CD14-positive monocyte (primary cell): ENCODE measurements around the gene HOXB13. TPM values are rescaled to one million over a fixed set of nuclear protein-coding genes. Genes with fewer than 3 reads are reported as not detected.

ENCODE experiments used
- DNase-seq, 3 donors: peaks; one replicate each; pipeline ENCODE4 v3.0.0-alpha.2; 2011 to 2022
- H2AFZ ChIP-seq: 2 replicates; pipeline ENCODE4 v1.6.0; 2012; ENCODE audit warnings: mild to moderate bottlenecking, low read depth, low read length, inconsistent platforms; ENCODE audit not compliant: insufficient read depth, poor library complexity, severe bottlenecking
- H3K27ac ChIP-seq, 2 donors: 1 replicate in 1 of 2; 2 replicates in 1 of 2; pipeline ENCODE4 v1.5.1; 2012 to 2013; ENCODE audit warnings: low read length in 2 of 2, control low read depth in 1 of 2, inconsistent platforms in 1 of 2, low read depth in 1 of 2, mild to moderate bottlenecking in 1 of 2
- H3K27me3 ChIP-seq, 2 donors: one replicate each; pipeline versions ENCODE4 v1.6.0 to v1.6.1; 2011 to 2013; ENCODE audit warnings: low read length in 2 of 2; ENCODE audit not compliant: control insufficient read depth in 2 of 2, insufficient read depth in 2 of 2
- H3K36me3 ChIP-seq, 2 donors: replicated peaks in 1 of 2; 1 replicate in 1 of 2; 2 replicates in 1 of 2; pipeline versions ENCODE4 v1.5.1 to v1.6.1; 2012 to 2013; ENCODE audit warnings: low read length in 2 of 2, control low read depth in 1 of 2, inconsistent platforms in 1 of 2, mild to moderate bottlenecking in 1 of 2; ENCODE audit not compliant: insufficient read depth in 2 of 2, control insufficient read depth in 1 of 2
- H3K4me1 ChIP-seq, 2 donors: 1 replicate in 1 of 2; 2 replicates in 1 of 2; pipeline versions ENCODE4 v1.5.1 to v1.6.1; 2012 to 2013; ENCODE audit warnings: low read length in 2 of 2, control low read depth in 1 of 2, inconsistent platforms in 1 of 2, mild to moderate bottlenecking in 1 of 2, moderate library complexity in 1 of 2; ENCODE audit not compliant: insufficient read depth in 2 of 2, control insufficient read depth in 1 of 2
- H3K4me2 ChIP-seq: replicated peaks from 2 replicates; pipeline ENCODE3; 2012; ENCODE audit warnings: low read length, moderate library complexity, mild to moderate bottlenecking; ENCODE audit not compliant: poor library complexity, severe bottlenecking; ENCODE audit errors: extremely low read depth
- H3K4me3 ChIP-seq, 3 experiments: fragments of 200-600 bp in 1 of 3; sonication (generic) in 1 of 3; replicated peaks in 1 of 3; 1 replicate in 2 of 3; 2 replicates in 1 of 3; pipeline ENCODE4 v1.5.1; 2011 to 2013; ENCODE audit warnings: low read length in 3 of 3, mild to moderate bottlenecking in 3 of 3, control low read depth in 2 of 3, low read depth in 2 of 3, inconsistent platforms in 1 of 3, moderate library complexity in 1 of 3
- H3K79me2 ChIP-seq: 2 replicates; pipeline ENCODE4 v1.6.0; 2012; ENCODE audit warnings: mild to moderate bottlenecking, control low read depth, inconsistent platforms, low read length, moderate library complexity; ENCODE audit not compliant: insufficient read depth
- H3K9ac ChIP-seq: 2 replicates; pipeline ENCODE4 v1.6.0; 2017; ENCODE audit warnings: low read length, mild to moderate bottlenecking; ENCODE audit not compliant: insufficient read depth, poor library complexity, severe bottlenecking
- H3K9me3 ChIP-seq, 2 donors: replicated peaks in 1 of 2; 1 replicate in 1 of 2; 2 replicates in 1 of 2; pipeline versions ENCODE4 v1.5.1 to v1.6.1; 2012 to 2013; ENCODE audit warnings: low read length in 2 of 2, control low read depth in 1 of 2; ENCODE audit not compliant: control insufficient read depth in 1 of 2, insufficient read depth in 1 of 2
- H4K20me1 ChIP-seq: 2 replicates; pipeline ENCODE4 v1.6.0; 2012; ENCODE audit warnings: mild to moderate bottlenecking, low read length, control low read depth, moderate library complexity; ENCODE audit not compliant: insufficient read depth
- H3K27ac Mint-ChIP-seq, 7 donors: one replicate each; pipeline ENCODE4 v1.8.0; 2020; ENCODE audit warnings: mild to moderate bottlenecking in 7 of 7, mixed read lengths in 7 of 7, moderate library complexity in 6 of 7, inconsistent platforms in 2 of 7
- H3K27me3 Mint-ChIP-seq, 3 donors: one replicate each; pipeline ENCODE4 v1.8.0; 2021 to 2022; ENCODE audit warnings: low read depth in 3 of 3, mild to moderate bottlenecking in 3 of 3, mixed read lengths in 3 of 3, moderate library complexity in 3 of 3, inconsistent platforms in 1 of 3
- H3K36me3 Mint-ChIP-seq, 2 donors: one replicate each; pipeline ENCODE4 v1.8.0; 2020; ENCODE audit warnings: mixed read lengths in 2 of 2, inconsistent platforms in 1 of 2, mild to moderate bottlenecking in 1 of 2
- H3K4me1 Mint-ChIP-seq: one replicate; pipeline ENCODE4 v1.8.0; 2020; ENCODE audit warnings: mild to moderate bottlenecking, mixed read lengths
- H3K4me3 Mint-ChIP-seq, 2 donors: one replicate each; pipeline ENCODE4 v1.8.0; 2020; ENCODE audit warnings: mild to moderate bottlenecking in 2 of 2, mixed read lengths in 2 of 2, moderate library complexity in 1 of 2
- H3K9me3 Mint-ChIP-seq, 7 donors: one replicate each; pipeline ENCODE4 v1.8.0; 2020 to 2022; ENCODE audit warnings: mixed read lengths in 7 of 7, mild to moderate bottlenecking in 6 of 7, moderate library complexity in 6 of 7, inconsistent platforms in 2 of 7
- CTCF ChIP-seq: fragments of 200-600 bp; IDR thresholded peaks from one replicate; pipeline ENCODE4 v1.8.0; 2022; ENCODE audit warnings: antibody characterized with exemption, mild to moderate bottlenecking
- WGBS: methylation state at CpG from one replicate; pipeline ENCODE4 v1.1.5; 2013; ENCODE audit warnings: missing lambda C conversion rate; ENCODE audit not compliant: insufficient coverage; 5-methylcytosine and 5-hydroxymethylcytosine counted together
- intact Hi-C, 2 donors: fragments of 100-400 bp; cut with micrococcal nuclease; formaldehyde crosslinking; loops; one replicate each; pipeline versions ENCODE4 v1.15.0 to v1.15.1; 2023
- polyA plus RNA-seq, 3 donors: library from polyadenylated mRNA; depleted of rRNA in 1 of 3; unstranded in 2 of 3; stranded (reverse) in 1 of 3; fragments of 300-500 nt in 2 of 3; fragments of >200 nt in 1 of 3; fragmentation: Illumina TruSeq in 2 of 3; gene quantifications; 1 replicate in 2 of 3; 2 replicates in 1 of 3; pipeline ENCODE4 v1.2.3, GENCODE V29; 2012 to 2021

The HOXB13 gene
- polyA plus RNA-seq, 3 donors = not detected

- Histone ChIP-seq H3K79me2 (no peaks in the 10 kb centered on the region), H3K36me3 (no peaks in the 10 kb centered on the region), H3K27ac (no peak overlapping the region), H3K4me2 (no peak overlapping the region), H2AFZ (no peak overlapping the region), H3K9me3 (peaks cover 11 to 53% of the 10 kb centered on the region in 2 donors), H3K27me3 (peaks cover 93 to 99% of the 10 kb centered on the region in 2 donors), H3K4me1 (peaks cover 22% of the 10 kb centered on the region in 2 donors), H4K20me1 (no peaks in the 10 kb centered on the region), H3K4me3 (no peak overlapping the region), H3K9ac (no peak overlapping the region)
- Mint-ChIP-seq H3K36me3 (peaks cover 0 to 10% of the 10 kb centered on the region in 2 donors), H3K4me3 (peak overlapping the region in 1 of 2 donors; percentile 88), H3K27ac (no peak overlapping the region), H3K4me1 (peaks cover 33% of the 10 kb centered on the region), H3K9me3 (peaks cover 0 to 46% (median 14%) of the 10 kb centered on the region in 7 donors), H3K27me3 (peaks cover 99 to 100% (median 99%) of the 10 kb centered on the region in 3 donors)
- intact Hi-C loops = no loop called here
- no peak for TF ChIP-seq CTCF
- DNase-seq = no peak
- 18% methylated on average over 14 of the region's 20 CpGs for WGBS
Measured at GRCh38 chr17:48726916-48727286, 1.6 kb downstream of the HOXB13 start.

GRCh38 chr17:48726114-48726915, 2.2 kb downstream of the HOXB13 start:
- Histone ChIP-seq H2AFZ (no peak overlapping the region), H3K4me1 (peaks cover 22% of the 10 kb centered on the region in 2 donors), H3K27ac (no peak overlapping the region), H3K9me3 (peaks cover 12 to 49% of the 10 kb centered on the region in 2 donors), H4K20me1 (no peaks in the 10 kb centered on the region), H3K27me3 (peaks cover 93 to 99% of the 10 kb centered on the region in 2 donors), H3K79me2 (no peaks in the 10 kb centered on the region), H3K9ac (no peak overlapping the region), H3K4me3 (no peak overlapping the region), H3K4me2 (no peak overlapping the region), H3K36me3 (no peaks in the 10 kb centered on the region)
- intact Hi-C loops = no loop called here
- no peak overlapping the region for H3K27ac Mint-ChIP-seq
- 17% methylated on average over 11 of the region's 20 CpGs for WGBS
- DNase-seq = no peak
- H3K9me3 Mint-ChIP-seq = peaks cover 0 to 47% (median 15%) of the 10 kb centered on the region in 7 donors
- peaks cover 0 to 10% of the 10 kb centered on the region in 2 donors for H3K36me3 Mint-ChIP-seq
- H3K27me3 Mint-ChIP-seq = peaks cover 97 to 100% (median 100%) of the 10 kb centered on the region in 3 donors
- peak overlapping the region in 1 of 2 donors; percentile 88 for H3K4me3 Mint-ChIP-seq
- no peak for TF ChIP-seq CTCF
- H3K4me1 Mint-ChIP-seq = peaks cover 33% of the 10 kb centered on the region
